Measurements from ENCODE around the gene TMEM87B. TPM values are rescaled to one million over a fixed set of nuclear protein-coding genes. Genes with fewer than 3 reads are reported as not detected.

Gene TMEM87B
- total and polyA plus RNA-seq, 2 of the 8 experiments (the other 6 are each of a cell fraction or from before 2014, with no cell fraction given): 7.2 to 9.0 TPM

- TF ChIP-seq CHD7 (IDR thresholded peaks at IDR 0.05; ENCODE audit: insufficient replicate concordance, low read length) (no peak), RXRA (IDR thresholded peaks at IDR 0.05; ENCODE audit: insufficient read depth, low read depth, low read length) (no peak), RFX5 (IDR thresholded peaks at IDR 0.05; ENCODE audit: borderline replicate concordance, low read depth, low read length) (no peak)
These were observed 8.8 kb upstream of the TMEM87B start (continued) for GRCh38 chr2:112046231-112046630.

Measured in H1 (cell line).